Measurements from ENCODE around the gene TST. TPM values are rescaled to one million over a fixed set of nuclear protein-coding genes. Genes with fewer than 3 reads are reported as not detected.

TST gene
- total and polyA plus RNA-seq, 10 of the 15 experiments (the other 5 are each of a cell fraction or from before 2014, with no cell fraction given): 2.4 to 24.6 (median 10.4) TPM

- TF ChIP-seq ETV6 (conservative IDR thresholded peaks at IDR 0.05 in 1 of 2, IDR thresholded peaks at IDR 0.05 in 1 of 2; ENCODE audit: borderline replicate concordance in 1 of 2, low read depth in 1 of 2) (no peak), TBL1XR1 (IDR thresholded peaks at IDR 0.05; ENCODE audit: low read depth, low read length) (no peak), POLR2AphosphoS5 (IDR thresholded peaks at IDR 0.05; ENCODE audit: low read length) (no peak), MEF2A (IDR thresholded peaks at IDR 0.05; ENCODE audit: insufficient read depth, low read depth, low read length) (no peak)
Observed at GRCh38 chr22:36965696-36966095, 53.6 kb downstream of the TST start (continued).

GRCh38 chr22:36964106-36964505 is 55.1 kb downstream of the TST start:
- Histone ChIP-seq H3K27me3 (replicated peaks in 1 of 2; ENCODE audit: control insufficient read depth in 2 of 2, insufficient read depth in 2 of 2, low read length in 1 of 2) (peaks cover 0 to 3% of the 10 kb centered on the region in 2 experiments; a peak in 2 of 4 replicates), H3K9ac (ENCODE audit: control insufficient read depth, insufficient read depth, low read length) (no peak overlapping the region), H4K20me1 (ENCODE audit: control insufficient read depth, insufficient read depth) (no peaks in the 10 kb centered on the region), H3K79me2 (ENCODE audit: control insufficient read depth, insufficient read depth, low read length) (no peaks in the 10 kb centered on the region), H3K27ac (ENCODE audit: control insufficient read depth, insufficient read depth) (no peak overlapping the region), H3K4me1 (ENCODE audit: control insufficient read depth, insufficient read depth, low read length) (no peaks in the 10 kb centered on the region), H3K4me3 (no peak overlapping the region), H3K36me3 (ENCODE audit: control insufficient read depth in 2 of 2, insufficient read depth in 2 of 2, low read length in 1 of 2) (no peaks in the 10 kb centered on the region), H3K9me3 (replicated peaks; ENCODE audit: control insufficient read depth, insufficient read depth, low read length) (no peaks in the 10 kb centered on the region), H3K4me2 (ENCODE audit: control insufficient read depth, insufficient read depth) (no peak overlapping the region), H2AFZ (ENCODE audit: control insufficient read depth, low read depth, low read length) (no peak overlapping the region)
- DNase-seq (ENCODE audit: low read depth, low spot score) (no peak), ATAC-seq (no peak), FAIRE-seq (no peak)
- in situ Hi-C loops (cut with MboI) (no loop called here), intact Hi-C loops (cut with micrococcal nuclease; ENCODE audit: unreplicated experiment) (no loop called here)
- SMC1A ChIA-PET (ENCODE audit: uncharacterized antibody, unreplicated experiment): interaction anchor here (0.8 to 1.5 kb wide), 4 partner anchors 9 to 50 kb away, joined by 3 to 5 read pairs (median 4); no protein-coding TSS in a partner anchor
- POLR2A ChIA-PET: no interaction called here
- RAD21 ChIA-PET (ENCODE audit: unreplicated experiment): interaction anchor here (1.5 to 1.7 kb wide), 2 partner anchors 10 to 13 kb away, joined by 4 read pairs; no protein-coding TSS in a partner anchor
- BruUV-seq (replicated peaks): no TSS peak
- CTCF ChIA-PET: interaction anchor here (1.2 to 6.4 kb wide), 5 partner anchors 9 to 108 kb away, joined by 3 to 51 read pairs (median 11); no protein-coding TSS in a partner anchor
- TF ChIP-seq NR2F1 (conservative IDR thresholded peaks at IDR 0.05): no peak
- no peak for TF ChIP-seq PML (IDR thresholded peaks at IDR 0.05; ENCODE audit: low read length)
- TF ChIP-seq KDM1A (IDR thresholded peaks at IDR 0.05; ENCODE audit: borderline replicate concordance): no peak
- TF ChIP-seq RAD51 (IDR thresholded peaks at IDR 0.05): no peak
- TF ChIP-seq MTA2 (IDR thresholded peaks at IDR 0.05; ENCODE audit: low read depth): no peak
- TF ChIP-seq, protein P1, sequence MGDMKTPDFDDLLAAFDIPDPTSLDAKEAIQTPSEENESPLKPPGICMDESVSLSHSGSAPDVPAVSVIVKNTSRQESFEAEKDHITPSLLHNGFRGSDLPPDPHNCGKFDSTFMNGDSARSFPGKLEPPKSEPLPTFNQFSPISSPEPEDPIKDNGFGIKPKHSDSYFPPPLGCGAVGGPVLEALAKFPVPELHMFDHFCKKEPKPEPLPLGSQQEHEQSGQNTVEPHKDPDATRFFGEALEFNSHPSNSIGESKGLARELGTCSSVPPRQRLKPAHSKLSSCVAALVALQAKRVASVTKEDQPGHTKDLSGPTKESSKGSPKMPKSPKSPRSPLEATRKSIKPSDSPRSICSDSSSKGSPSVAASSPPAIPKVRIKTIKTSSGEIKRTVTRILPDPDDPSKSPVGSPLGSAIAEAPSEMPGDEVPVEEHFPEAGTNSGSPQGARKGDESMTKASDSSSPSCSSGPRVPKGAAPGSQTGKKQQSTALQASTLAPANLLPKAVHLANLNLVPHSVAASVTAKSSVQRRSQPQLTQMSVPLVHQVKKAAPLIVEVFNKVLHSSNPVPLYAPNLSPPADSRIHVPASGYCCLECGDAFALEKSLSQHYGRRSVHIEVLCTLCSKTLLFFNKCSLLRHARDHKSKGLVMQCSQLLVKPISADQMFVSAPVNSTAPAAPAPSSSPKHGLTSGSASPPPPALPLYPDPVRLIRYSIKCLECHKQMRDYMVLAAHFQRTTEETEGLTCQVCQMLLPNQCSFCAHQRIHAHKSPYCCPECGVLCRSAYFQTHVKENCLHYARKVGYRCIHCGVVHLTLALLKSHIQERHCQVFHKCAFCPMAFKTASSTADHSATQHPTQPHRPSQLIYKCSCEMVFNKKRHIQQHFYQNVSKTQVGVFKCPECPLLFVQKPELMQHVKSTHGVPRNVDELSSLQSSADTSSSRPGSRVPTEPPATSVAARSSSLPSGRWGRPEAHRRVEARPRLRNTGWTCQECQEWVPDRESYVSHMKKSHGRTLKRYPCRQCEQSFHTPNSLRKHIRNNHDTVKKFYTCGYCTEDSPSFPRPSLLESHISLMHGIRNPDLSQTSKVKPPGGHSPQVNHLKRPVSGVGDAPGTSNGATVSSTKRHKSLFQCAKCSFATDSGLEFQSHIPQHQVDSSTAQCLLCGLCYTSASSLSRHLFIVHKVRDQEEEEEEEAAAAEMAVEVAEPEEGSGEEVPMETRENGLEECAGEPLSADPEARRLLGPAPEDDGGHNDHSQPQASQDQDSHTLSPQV (IDR thresholded peaks at IDR 0.05): no peak
- no peak for TF ChIP-seq MLLT1 (IDR thresholded peaks at IDR 0.05)
- TF ChIP-seq CHD2 (IDR thresholded peaks at IDR 0.05; ENCODE audit: borderline replicate concordance, low read depth, low read length): no peak
- TF ChIP-seq ZNF274 (IDR thresholded peaks at IDR 0.05; ENCODE audit: insufficient read depth, insufficient read length): no peak
- no peak for TF ChIP-seq BCL11A (IDR thresholded peaks at IDR 0.05; ENCODE audit: low read depth, low read length)
- no peak for TF ChIP-seq SRF (IDR thresholded peaks at IDR 0.05; ENCODE audit: low read depth in 2 of 2, low read length in 2 of 2)
- no peak for TF ChIP-seq CREB1 (IDR thresholded peaks at IDR 0.05; ENCODE audit: low read depth)
- TF ChIP-seq IRF5 (IDR thresholded peaks at IDR 0.05; ENCODE audit: borderline replicate concordance): no peak
- TF ChIP-seq ASH2L (IDR thresholded peaks at IDR 0.05; ENCODE audit: borderline replicate concordance, low read depth): no peak
- no peak for TF ChIP-seq CBX5 (IDR thresholded peaks at IDR 0.05; ENCODE audit: low read depth)
